Activated gamma-delta T cell (primary cell): ENCODE results near the gene RIC8B.

ENCODE experiments used
- DNase-seq: peaks from one replicate; lab custom pipeline; 2025; lab: John Stamatoyannopoulos, UW

The RIC8B gene

GRCh38 chr12:106758349-106759110, 16.0 kb upstream of the RIC8B start:
- DNase-seq, result no peak

GRCh38 chr12:106759526-106760183, 14.8 kb upstream of the RIC8B start:
- no peak for DNase-seq

- DNase-seq, result no peak
Measured at GRCh38 chr12:106760184-106760531, 14.3 kb upstream of the RIC8B start.

GRCh38 chr12:106764220-106764619, 10.3 kb upstream of the RIC8B start:
- DNase-seq, result no peak

- no peak for DNase-seq
Measured at GRCh38 chr12:106764738-106765137, 9.7 kb upstream of the RIC8B start.

- DNase-seq, result no peak
Measured at GRCh38 chr12:106766393-106766826, 8.1 kb upstream of the RIC8B start.

GRCh38 chr12:106767206-106767605, 7.3 kb upstream of the RIC8B start:
- no peak for DNase-seq

GRCh38 chr12:106767954-106768822, 6.3 kb upstream of the RIC8B start:
- no peak for DNase-seq

GRCh38 chr12:106769078-106769477, 5.4 kb upstream of the RIC8B start:
- no peak for DNase-seq

- DNase-seq, result no peak
Measured at GRCh38 chr12:106769546-106769945, 4.9 kb upstream of the RIC8B start.

GRCh38 chr12:106771425-106771824, 3.1 kb upstream of the RIC8B start:
- DNase-seq, result no peak

GRCh38 chr12:106773286-106774004, 1.0 kb upstream of the RIC8B start:
- no peak for DNase-seq

- no peak for DNase-seq
Measured at GRCh38 chr12:106774808-106775524, 484 bp downstream of the RIC8B start.

- DNase-seq, result no peak
Measured at GRCh38 chr12:106776897-106777296, 2.4 kb downstream of the RIC8B start.

GRCh38 chr12:106780010-106780631, 5.6 kb downstream of the RIC8B start:
- no peak for DNase-seq

- no peak for DNase-seq
Measured at GRCh38 chr12:106782619-106783018, 8.1 kb downstream of the RIC8B start.

- no peak for DNase-seq
Measured at GRCh38 chr12:106783515-106783914, 9.0 kb downstream of the RIC8B start.

- no peak for DNase-seq
Measured at GRCh38 chr12:106790020-106790419, 15.5 kb downstream of the RIC8B start.

- DNase-seq, result no peak
Measured at GRCh38 chr12:106791531-106791930, 17.0 kb downstream of the RIC8B start.

- DNase-seq, result no peak
Measured at GRCh38 chr12:106794369-106794768, 19.9 kb downstream of the RIC8B start.

GRCh38 chr12:106801167-106801708, 26.8 kb downstream of the RIC8B start:
- DNase-seq, result no peak
